D721Med (cell line): ENCODE data around the gene DNAI4.
"Not testable (repeated sequence)": the region's sequence is repeated elsewhere in the genome, so short reads cannot be mapped to it uniquely, and the experiment has no call there.

Experiments
- DNase-seq: peaks from one replicate; pipeline ENCODE4 v3.0.0; 2011; ENCODE audit warnings: low spot score; ENCODE audit not compliant: insufficient read length
- FAIRE-seq: peaks from 2 replicates; lab custom pipeline; 2011; peaks lifted over from hg19 to GRCh38; lab: Jason Lieb, UNC
- CTCF ChIP-seq: IDR thresholded peaks from 2 replicates; pipeline ENCODE4 v1.5.1; 2012; ENCODE audit warnings: mild to moderate bottlenecking, control low read depth; ENCODE audit not compliant: insufficient read depth; ENCODE audit errors: missing control alignments

Gene DNAI4

DNA sequence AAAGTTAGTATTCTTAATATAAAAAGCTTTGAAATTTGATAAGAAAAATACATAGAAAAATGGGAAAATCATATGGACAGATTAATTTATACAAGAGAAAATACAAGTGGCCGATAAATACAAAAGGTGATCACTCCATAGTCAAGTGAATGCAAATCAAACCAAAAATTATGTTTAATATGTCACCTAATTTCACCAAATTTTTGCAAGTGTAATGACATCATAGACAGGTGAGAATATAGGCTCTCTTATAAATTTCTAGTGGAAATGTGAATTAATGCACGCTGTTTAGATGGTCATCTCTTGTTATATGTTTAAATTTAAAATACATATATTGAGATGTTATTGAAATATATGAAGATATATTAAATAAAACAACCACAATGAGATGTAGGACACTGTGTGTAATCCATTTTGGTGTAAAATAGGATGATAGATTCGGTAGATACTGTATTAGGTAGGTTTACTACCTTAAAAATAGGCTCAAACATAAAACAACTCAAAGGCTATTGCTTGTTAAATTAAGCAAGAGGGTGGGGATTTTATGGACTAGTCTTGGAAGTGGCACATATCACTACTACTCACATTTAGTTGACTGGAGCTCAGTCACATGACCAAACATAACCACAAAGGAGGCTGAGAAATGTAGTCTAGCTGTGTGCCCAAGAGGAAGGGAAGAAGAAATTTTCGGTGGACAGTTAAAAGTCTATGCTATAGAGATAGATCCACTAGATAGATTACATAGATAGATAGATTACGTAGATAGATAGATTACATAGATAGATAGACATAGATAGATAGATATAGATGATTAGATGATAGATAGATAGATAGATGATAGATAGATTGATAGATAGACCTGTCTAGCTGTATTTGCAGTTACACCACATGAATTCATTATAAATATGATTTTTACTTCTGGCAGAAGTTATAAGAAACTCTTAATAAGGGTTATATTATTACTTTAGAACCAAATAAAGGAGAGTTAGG, 132.7 kb downstream of the DNAI4 start:
- FAIRE-seq (no peak), DNase-seq (no peak)
- no peak for TF ChIP-seq CTCF

DNA sequence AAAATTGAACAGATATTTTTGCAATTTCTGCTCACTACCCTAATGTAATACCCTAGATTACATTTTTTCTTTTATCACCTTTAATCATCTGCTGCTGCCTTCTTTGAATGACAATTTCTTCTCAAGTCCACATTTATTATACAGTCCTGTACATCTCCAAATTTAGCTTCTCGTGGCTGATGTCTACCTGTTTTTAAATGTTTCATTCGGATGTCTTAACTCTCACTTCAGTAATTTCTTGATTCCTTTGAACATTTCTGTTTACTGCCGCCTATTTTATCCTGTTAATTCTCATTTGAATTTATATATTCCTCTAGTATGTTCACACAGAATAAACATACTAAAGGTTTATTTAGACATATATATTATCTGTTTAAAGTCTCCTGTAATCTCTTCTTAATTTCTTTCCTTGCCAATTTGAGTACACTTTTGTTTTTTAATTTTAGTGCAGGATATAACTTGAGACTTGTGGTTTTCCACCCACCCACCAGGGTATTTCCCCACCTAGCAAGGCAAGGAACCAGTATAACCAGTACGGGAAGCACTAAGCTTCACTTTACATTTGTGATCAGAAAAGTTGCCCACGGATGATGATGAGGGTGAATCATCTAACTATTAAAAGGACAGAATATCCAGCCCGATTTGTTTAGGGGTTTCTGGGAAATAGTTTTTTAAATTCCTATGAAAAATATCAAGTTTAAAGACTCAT, 136.3 kb downstream of the DNAI4 start:
- DNase-seq = no peak
- TF ChIP-seq CTCF = no peak
- FAIRE-seq = no peak

- DNase-seq (no peak), FAIRE-seq (no peak)
- no peak for TF ChIP-seq CTCF
Measured at GRCh38 chr1:66787641-66788040, 137.0 kb downstream of the DNAI4 start.

GRCh38 chr1:66785800-66786199, 138.9 kb downstream of the DNAI4 start:
- DNase-seq, FAIRE-seq: not testable (repeated sequence)

DNA sequence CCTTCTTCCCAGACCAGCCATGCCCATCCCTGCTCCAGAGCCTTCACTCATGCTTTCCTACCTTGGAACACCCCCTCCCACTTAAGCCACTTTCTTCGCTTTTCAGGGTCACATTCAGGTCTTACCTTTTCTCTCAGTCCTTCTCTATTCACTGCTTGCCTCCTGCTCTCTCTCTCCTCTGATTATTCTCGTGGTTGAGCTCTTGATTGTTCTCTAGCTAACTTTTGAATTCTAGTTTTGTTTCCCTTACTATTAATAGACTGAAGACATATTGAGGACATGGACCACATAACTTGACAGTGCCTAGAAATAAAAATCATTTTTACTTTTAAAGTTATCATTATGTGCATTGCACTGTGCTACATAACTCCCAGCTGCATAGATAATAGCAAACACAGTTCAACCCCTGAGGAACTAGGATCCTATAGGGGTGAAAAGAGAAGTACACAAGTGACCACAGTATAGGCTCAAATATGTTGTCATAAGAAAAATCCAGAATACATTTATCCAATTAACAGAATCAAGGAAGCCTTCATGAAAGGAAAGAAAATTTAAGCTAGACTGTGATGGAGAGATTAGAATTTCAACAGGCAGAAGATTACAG, 145.1 kb downstream of the DNAI4 start:
- FAIRE-seq (no peak), DNase-seq (no peak)
- no peak for TF ChIP-seq CTCF

DNA sequence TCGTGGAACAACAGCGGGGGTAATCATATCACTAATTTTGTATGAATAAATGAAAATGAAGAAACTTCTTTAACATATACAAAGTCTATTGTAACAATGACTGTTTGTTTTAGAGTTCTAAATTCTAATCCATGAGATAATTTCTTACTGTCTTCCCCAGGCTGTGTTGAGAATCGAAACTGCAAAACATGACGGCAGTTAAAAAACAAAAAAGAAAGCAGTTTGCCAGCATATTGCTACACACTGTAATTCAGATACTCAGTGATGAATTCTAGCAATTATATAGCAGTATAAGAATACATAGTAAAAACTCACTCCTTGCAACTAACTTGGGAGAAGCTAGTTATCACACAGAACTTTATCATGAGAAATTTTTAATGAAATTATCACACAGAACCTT, 145.7 kb downstream of the DNAI4 start:
- FAIRE-seq (no peak), DNase-seq (no peak)
- TF ChIP-seq CTCF = no peak

DNA sequence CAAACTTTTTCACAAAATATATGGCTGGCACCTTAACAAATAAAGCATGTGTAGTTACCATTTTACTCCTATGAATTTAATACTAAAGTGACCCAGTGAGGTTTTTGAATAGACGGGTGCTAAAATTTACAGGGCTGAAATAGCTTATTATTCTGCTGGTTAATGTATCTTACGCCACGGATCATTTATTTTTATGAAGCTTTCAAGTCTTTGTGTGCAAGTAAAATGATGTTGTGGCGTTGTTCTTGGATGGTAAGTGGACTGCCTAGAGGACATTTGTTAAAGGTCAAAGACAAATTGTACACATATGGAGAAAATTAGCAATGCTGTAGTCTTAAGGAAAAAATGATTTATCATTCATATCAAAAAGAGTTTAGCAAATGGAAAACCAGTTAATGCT, 146.4 kb downstream of the DNAI4 start:
- TF ChIP-seq CTCF = no peak
- no peak for DNase-seq
- FAIRE-seq = no peak
